ES-I3 (cell line): Measurements from ENCODE around the gene XPNPEP1.

Experiments used
- H3K36me3 ChIP-seq: 2 replicates; pipeline ENCODE4 v1.6.1; 2013; ENCODE audit warnings: mild to moderate bottlenecking, low read length, control low read depth, moderate library complexity; ENCODE audit not compliant: insufficient read depth
- H3K4me1 ChIP-seq: 2 replicates; pipeline ENCODE4 v1.6.1; 2013; ENCODE audit warnings: mild to moderate bottlenecking, control low read depth, low read length; ENCODE audit not compliant: insufficient read depth
- H3K9ac ChIP-seq: 2 replicates; pipeline ENCODE4 v1.6.1; 2013; ENCODE audit warnings: low read depth, mild to moderate bottlenecking, low read length, moderate library complexity
- H3K9me3 ChIP-seq: 2 replicates; pipeline ENCODE4 v1.6.1; 2013; ENCODE audit warnings: mild to moderate bottlenecking, low read length, moderate library complexity; ENCODE audit not compliant: control insufficient read depth, insufficient read depth

The XPNPEP1 gene

DNA sequence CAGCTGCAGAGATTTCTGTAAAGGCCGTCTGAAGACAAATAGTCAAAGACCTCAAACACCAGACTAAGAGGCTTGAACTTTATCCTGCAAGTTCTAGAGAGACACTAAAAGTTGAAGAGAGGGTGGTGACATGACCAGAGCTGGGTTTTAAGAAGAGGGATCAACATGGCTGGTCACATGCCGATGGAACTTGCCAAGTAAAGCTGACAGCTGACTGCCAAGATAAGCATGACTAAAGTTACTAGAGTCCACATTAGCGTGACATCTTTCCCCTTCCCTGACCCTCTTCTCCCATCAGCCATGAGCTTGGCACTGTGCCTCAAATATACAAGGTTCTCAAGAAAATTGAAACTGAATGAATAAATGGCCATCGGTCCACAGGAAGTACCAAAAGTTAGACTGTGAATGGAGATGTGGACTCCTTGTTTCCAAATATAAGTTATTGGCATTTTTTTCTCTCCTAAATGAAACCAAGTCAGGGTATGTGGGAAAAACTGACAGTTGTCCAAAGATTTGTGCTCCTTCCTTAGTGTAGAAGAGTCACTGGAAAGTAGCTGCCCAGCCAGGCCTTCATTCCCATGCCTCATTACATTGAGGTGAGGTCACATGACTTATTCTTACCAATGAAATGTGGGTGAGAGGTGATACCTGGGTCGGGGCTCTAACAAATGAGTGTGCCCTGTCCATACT, 24.5 kb downstream of the XPNPEP1 start:
- Histone ChIP-seq H3K4me1 (peaks cover 18% of the 10 kb centered on the region), H3K36me3 (peaks cover 5% of the 10 kb centered on the region; the same call in 1 of the 2 replicates), H3K9ac (no peak overlapping the region), H3K9me3 (no peaks in the 10 kb centered on the region)

DNA sequence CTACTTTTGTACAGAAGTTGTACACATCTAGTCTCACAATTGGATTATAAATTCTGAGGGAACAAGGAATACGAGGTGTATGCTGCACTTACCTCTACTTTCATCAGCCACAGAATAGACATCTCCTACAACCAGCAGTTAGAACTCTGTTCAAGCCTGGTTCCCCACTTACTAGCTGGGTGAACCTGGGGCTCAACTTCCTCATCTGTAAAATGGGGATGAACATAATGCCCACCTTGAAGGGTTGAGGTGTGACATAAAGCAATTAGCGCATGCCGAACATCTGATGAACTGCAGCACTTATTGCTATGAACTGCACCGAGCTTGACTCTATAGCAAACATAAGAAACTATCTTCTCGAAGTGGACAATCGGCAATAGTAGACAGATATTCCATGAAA, 25.3 kb downstream of the XPNPEP1 start:
- Histone ChIP-seq H3K9me3 (no peaks in the 10 kb centered on the region), H3K9ac (no peak overlapping the region), H3K36me3 (peaks cover 3% of the 10 kb centered on the region; the same call in 1 of the 2 replicates), H3K4me1 (peaks cover 25% of the 10 kb centered on the region)

DNA sequence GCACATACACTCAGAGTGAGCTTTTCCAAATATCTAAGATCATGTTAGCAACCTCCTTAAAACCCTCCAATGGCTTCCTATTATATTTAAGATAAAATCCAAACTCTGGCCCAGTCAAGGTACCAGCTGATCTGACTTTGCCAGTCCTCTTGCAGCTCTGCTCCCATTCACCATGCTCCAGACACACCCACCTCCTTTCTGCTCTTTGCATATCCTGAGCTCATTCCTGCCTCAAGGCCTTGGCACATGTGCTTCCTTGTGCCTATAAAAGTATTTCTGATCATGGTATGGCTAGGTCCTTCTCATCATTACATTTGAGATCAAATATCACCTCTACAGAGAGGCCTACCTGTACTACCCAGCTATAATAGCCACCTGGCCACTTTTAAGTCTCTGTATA, 27.5 kb downstream of the XPNPEP1 start:
- peaks cover 32% of the 10 kb centered on the region for H3K4me1 ChIP-seq
- H3K9ac ChIP-seq = no peak overlapping the region
- H3K9me3 ChIP-seq = no peaks in the 10 kb centered on the region
- H3K36me3 ChIP-seq = peaks cover 2% of the 10 kb centered on the region; the same call in 1 of the 2 replicates

DNA sequence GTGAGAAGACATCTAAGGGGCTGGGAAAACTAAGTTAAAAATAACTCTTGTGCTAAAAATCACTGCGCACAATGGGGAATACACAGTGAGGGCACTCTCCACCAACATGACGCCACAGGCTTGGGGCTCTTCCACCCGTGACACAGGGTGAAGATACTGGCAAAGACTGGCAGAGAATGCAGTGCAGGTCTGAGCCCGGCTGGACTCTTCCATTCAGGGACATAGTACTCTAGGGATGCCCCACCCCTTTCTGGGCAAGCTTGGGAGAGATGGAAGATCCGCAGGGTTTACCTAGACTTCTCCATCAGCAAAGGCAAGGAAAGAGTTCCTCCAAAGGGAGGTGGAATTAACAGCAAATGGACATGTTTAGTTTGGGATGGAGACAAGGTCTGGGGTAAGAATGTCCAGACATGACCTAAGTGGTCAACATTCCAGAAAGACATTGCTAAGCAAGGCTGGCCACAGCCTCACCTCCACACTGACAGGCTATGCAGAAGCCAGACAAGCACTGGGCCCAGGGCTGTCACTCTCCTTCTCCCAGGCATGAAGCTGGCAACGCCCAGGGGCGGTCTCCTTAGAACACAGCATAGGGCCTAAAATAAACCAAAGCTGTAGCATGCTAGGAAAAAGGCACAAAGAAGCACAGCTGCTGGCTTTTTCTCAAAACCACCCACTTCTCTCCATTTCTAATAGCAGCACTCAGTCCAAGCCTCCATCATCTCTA, 28.1 kb downstream of the XPNPEP1 start:
- Histone ChIP-seq H3K4me1 (peaks cover 32% of the 10 kb centered on the region), H3K9me3 (no peaks in the 10 kb centered on the region), H3K36me3 (peaks cover 3% of the 10 kb centered on the region; the same call in 1 of the 2 replicates), H3K9ac (no peak overlapping the region)

DNA sequence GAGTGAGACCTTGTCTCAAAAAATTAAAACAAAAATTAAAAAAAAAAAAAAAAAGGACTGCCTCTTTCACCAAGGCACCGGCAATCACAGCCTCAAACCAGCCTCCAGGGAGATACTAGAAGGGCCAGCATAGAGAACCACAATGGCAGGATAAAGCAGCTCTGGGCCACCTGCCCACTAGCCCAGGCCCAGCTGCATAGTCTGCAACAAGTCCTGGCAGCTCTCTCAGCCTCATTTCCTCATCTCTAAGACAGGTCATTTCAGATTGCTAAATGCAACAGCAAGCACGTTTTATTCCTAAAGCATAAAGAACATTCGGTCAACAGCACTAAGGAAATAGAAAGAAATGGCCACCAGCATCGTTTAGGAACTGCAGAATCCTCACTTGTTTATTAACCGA, 28.8 kb downstream of the XPNPEP1 start:
- Histone ChIP-seq H3K9ac (no peak overlapping the region), H3K9me3 (no peaks in the 10 kb centered on the region), H3K36me3 (peaks cover 3% of the 10 kb centered on the region; the same call in 1 of the 2 replicates), H3K4me1 (peaks cover 37% of the 10 kb centered on the region)

DNA sequence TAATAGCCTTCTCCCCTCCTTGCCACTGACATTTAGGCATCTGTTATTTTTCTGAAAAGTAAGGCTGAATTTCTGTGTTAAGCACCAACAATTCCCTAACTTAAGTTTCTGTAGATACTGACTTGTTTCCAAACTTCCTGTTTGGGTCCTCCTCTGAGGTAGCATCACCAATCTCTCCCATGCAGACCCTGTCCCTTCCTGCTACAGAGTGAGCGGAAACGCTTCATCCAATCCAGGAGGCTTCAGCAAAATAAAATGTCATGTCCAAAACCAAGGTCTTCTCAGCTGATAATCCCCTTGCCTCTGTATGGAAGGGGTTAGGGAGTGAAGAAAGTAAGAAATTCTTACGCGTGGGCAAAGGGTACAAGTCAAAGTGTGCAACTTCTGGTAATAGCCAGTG, 29.9 kb downstream of the XPNPEP1 start:
- peaks cover 3% of the 10 kb centered on the region; the same call in 1 of the 2 replicates for H3K36me3 ChIP-seq
- H3K9me3 ChIP-seq = no peaks in the 10 kb centered on the region
- no peak overlapping the region for H3K9ac ChIP-seq
- H3K4me1 ChIP-seq = peaks cover 37% of the 10 kb centered on the region

DNA sequence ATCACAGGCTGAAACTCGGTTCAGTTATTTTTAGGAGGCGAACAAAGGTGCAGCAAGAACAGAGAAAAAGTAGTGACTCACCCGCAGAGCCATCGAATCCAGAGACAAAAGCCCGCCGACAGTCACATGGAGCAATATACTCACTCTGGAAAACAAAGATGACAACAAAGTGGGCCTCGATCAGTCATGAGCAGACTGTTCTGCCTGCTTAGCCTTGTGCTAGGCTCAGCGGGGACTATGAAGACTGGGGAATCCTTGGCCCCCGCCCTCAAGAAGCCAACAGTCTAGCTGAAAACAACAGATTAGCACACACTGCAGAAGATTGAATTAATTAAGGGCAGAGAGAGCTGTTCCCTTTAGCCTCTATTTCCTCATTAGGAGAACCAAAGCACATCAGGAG, 30.4 kb downstream of the XPNPEP1 start:
- peaks cover 37% of the 10 kb centered on the region for H3K4me1 ChIP-seq
- H3K9ac ChIP-seq = no peak overlapping the region
- peaks cover 3% of the 10 kb centered on the region; the same call in 1 of the 2 replicates for H3K36me3 ChIP-seq
- H3K9me3 ChIP-seq = no peaks in the 10 kb centered on the region

DNA sequence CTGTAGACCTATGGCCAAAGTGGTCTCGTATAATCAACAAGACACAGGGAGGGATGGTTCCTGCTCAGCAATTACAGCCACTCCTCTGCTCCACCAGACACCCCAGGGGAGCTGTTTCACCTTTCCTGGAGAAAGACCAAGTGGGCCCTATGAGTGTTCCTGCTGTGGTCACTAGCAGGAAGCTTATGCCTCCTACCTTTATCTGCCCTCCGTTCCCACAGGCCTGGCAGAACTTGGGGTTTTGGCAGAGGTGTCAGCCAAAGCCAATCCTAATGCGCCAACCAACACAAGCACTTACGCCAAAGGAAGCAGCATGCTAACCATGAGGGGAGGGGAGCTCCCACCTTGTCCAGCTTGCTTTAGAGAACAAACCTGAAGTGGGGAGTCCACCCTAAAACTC, 31.2 kb downstream of the XPNPEP1 start:
- no peaks in the 10 kb centered on the region for H3K9me3 ChIP-seq
- no peak overlapping the region for H3K9ac ChIP-seq
- peaks cover 37% of the 10 kb centered on the region for H3K4me1 ChIP-seq
- H3K36me3 ChIP-seq = peaks cover 3% of the 10 kb centered on the region; the same call in 1 of the 2 replicates

DNA sequence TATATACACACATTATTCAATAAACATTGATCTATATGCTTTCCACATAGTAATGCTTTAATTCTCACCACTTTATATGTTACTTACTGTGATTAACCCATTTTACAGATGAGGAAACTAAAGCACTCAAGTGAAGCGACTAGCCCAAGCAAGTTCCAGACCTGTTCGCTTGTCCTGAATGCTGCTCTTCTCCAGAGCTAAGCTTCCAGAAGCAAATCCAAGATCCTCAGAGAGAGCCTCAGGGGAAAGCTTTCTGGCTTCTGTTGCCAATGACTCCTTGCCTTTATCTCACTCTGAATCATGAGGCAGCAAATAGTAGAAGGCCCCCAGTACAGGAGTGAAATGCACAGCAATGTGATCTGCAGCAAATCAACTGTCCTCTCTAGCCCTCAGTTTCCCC, 32.2 kb downstream of the XPNPEP1 start:
- Histone ChIP-seq H3K9me3 (no peaks in the 10 kb centered on the region), H3K4me1 (peaks cover 36% of the 10 kb centered on the region), H3K9ac (no peak overlapping the region), H3K36me3 (peaks cover 3% of the 10 kb centered on the region; the same call in 1 of the 2 replicates)

DNA sequence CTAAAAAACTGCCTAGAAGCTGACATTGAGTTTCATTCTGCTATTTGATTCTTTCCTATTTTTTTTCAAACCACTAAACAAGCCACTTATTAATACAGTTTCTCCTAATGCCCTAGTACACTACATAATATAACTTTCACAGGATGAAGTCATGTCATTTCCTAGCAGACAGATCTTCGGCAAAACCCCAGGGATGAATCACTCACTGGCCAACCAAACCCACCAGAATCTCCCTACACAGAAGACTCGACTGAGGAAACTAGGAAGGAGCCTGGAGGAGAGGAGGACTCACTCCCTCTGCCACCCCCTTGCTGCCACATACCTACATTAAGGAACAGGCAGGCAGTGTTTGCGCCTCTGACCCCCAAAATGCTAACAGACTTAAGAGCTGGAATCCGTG, 33.4 kb downstream of the XPNPEP1 start:
- no peaks in the 10 kb centered on the region for H3K9me3 ChIP-seq
- H3K36me3 ChIP-seq = peaks cover 3% of the 10 kb centered on the region; the same call in 1 of the 2 replicates
- H3K9ac ChIP-seq = no peak overlapping the region
- H3K4me1 ChIP-seq = peaks cover 24% of the 10 kb centered on the region

DNA sequence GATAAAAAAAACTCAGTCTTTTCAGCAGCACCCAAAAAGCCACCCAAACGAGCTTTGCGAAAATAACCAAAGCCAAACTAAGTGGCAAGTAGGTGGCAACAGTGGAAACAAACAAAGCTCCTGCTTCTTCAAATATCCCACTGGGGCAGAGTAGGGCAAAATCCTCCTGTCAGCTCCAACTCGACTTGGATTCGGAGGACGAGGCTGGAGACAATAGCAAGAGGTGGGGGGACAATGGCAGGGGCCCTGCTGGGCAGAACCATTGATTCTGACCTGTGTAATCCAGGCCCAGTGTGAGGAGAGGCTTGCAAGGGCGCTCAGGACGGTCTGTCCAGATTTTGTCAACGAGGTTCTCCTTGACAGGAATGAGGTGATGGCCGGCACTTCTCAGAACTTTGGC, 35.5 kb downstream of the XPNPEP1 start:
- no peak overlapping the region for H3K9ac ChIP-seq
- H3K9me3 ChIP-seq = no peaks in the 10 kb centered on the region
- peaks cover 3% of the 10 kb centered on the region; the same call in 1 of the 2 replicates for H3K36me3 ChIP-seq
- peaks cover 11% of the 10 kb centered on the region for H3K4me1 ChIP-seq

DNA sequence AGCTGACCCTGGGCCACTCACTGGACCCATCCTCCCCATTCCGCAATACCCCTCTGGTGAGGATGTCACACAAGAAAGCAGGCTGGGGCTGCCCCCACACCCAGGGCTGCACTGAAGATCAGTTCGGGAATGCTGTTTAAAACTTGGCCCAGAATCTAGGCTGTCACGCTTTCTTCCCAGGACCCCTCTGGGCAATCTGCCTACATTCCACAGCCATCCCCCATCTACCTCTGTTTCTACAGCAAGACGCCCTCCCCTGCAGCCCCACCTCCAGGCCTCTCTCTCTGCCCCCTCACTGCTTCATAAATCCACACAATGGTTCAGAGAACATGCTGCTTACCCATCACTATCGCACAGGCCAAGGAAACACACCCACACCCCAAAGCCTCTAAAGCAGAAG, 36.1 kb downstream of the XPNPEP1 start:
- Histone ChIP-seq H3K9ac (no peak overlapping the region), H3K36me3 (peaks cover 3% of the 10 kb centered on the region; the same call in 1 of the 2 replicates), H3K9me3 (no peaks in the 10 kb centered on the region), H3K4me1 (peaks cover 7% of the 10 kb centered on the region; the same call in 1 of the 2 replicates)

DNA sequence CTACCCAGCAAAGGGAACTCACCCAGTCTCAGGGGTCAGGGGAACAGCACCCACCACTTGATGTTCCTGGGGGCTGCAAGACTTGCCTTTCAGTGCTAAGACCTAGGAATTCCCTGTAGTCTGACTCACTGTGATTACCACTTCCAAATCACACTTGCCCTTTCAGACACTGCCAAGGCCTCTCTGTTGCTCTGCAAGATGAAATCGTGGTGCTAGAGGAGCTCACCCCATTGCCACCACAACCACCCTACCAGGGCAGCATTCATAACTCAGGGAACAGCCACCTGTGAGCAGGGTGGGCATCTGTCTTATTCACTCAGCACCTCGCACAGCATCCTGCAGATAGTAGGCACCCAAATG, 36.5 kb downstream of the XPNPEP1 start:
- H3K9ac ChIP-seq = no peak overlapping the region
- H3K4me1 ChIP-seq = peaks cover 5% of the 10 kb centered on the region; the same call in 1 of the 2 replicates
- no peaks in the 10 kb centered on the region for H3K9me3 ChIP-seq
- peaks cover 3% of the 10 kb centered on the region; the same call in 1 of the 2 replicates for H3K36me3 ChIP-seq

DNA sequence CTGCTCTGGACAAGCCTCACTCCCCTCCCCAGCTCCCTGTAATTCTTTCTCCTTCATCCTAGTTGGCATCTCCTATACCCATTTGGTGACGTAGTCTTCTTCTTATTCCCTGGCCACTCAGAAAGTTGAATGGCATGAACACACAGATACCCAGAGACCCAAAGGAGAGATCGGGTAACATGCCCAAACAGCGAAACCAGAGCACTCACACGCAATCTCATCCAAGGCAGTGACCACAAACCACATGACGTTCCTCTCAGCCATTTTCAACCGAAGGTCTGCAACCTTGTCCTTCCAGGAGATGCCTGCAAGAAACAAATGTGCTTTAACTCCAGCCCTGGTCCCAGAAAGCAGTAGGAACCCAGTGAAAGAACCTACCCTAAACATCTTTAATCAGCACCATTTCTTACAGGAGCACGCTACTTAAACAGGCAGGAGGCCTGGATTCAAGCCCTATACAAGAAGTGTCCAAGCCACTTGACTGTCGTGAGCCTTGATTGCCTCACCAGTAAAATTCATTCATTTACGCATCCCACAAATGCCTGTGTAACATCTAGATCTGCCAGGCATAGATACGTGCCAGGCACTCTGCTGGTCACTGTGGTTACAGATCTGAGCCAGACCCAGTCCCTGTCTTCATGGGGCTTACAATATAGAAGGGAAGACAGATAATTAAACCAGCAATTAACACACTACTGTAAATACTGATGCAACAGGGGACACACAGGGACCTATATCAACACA, 37.1 kb downstream of the XPNPEP1 start:
- no peaks in the 10 kb centered on the region for H3K9me3 ChIP-seq
- H3K36me3 ChIP-seq = peaks cover 3% of the 10 kb centered on the region; the same call in 1 of the 2 replicates
- H3K4me1 ChIP-seq = peaks cover 5% of the 10 kb centered on the region; the same call in 1 of the 2 replicates
- no peak overlapping the region for H3K9ac ChIP-seq
